ENCODE measurements around the gene PEX16.
A peak's percentile ranks its signal among the peaks of the same experiment; 100 is the strongest.

PEX16 gene

DNA sequence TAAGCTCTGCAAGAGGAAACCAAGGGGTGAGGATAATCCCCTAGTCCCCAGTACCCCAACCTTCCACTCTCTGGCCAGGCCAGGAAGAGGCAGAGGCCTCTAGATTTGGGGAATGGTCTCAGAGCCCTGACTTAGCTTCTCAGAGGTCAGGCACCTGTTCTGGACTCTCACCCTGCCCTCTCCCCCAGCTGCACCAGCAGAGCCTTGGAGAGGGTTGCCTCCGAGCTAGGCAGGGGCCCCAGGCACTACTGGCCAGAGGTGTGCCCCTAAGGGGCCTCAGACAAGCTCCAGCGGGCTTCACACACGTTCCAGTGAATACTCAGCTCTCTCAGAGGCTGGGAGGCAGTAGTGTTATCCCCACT, 18.6 kb downstream of the PEX16 start:
- no peak for DNase-seq (ENCODE audit: low read depth in 2 of 2)

DNA sequence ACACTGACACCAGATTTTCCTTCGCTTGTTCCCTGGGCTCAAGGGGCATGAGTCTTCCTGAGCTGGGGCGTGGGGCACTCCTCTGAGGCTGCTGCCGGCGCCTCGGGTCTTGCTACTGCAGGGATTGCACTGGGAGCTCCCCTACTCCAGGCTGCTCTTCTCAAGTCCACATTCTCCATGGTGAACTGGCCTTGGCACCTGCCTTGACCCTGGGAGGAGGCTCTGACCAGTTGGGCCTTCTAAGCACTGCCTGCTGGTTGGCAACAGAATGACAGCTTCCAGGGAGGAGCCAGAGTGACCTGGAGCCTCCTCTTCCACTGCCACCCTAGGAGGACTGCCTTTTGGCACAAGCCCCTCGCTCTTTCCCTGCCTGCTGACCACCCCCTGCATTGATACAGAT, 20.1 kb downstream of the PEX16 start:
- DNase-seq (ENCODE audit: low read depth in 2 of 2): no peak

DNA sequence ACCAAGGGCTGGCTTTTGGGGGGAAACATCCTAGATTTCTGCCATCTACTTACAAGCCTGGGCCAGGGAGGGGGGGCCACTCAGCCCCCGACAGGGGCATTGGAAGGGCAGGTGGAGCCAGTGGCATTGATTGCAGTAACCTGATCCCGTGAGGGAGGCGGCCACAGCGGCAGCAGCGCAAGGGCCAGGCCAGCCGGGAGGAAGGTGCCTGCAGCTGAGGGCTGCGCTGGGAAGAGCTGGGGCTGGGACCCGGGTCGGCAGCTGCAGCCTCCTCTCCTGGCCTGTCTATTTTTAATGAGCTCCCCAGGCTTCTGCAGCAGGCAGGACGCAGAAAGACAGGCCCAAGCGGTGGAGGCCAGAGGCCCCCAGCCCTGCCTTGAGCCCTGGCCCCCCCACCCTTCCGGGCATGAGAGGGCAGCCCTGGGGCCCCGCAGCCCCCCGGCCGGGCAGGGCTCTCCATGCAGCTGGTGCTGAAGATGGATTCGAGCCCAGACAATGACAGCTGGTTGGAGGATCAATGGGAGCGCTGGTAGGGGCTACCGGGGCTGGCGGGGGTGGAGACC, 21.2 kb downstream of the PEX16 start:
- DNase-seq (ENCODE audit: low read depth in 2 of 2): no peak

- no peak for DNase-seq (ENCODE audit: low read depth in 2 of 2)
These were observed 22.0 kb downstream of the PEX16 start for GRCh38 chr11:45895553-45896259.

DNA sequence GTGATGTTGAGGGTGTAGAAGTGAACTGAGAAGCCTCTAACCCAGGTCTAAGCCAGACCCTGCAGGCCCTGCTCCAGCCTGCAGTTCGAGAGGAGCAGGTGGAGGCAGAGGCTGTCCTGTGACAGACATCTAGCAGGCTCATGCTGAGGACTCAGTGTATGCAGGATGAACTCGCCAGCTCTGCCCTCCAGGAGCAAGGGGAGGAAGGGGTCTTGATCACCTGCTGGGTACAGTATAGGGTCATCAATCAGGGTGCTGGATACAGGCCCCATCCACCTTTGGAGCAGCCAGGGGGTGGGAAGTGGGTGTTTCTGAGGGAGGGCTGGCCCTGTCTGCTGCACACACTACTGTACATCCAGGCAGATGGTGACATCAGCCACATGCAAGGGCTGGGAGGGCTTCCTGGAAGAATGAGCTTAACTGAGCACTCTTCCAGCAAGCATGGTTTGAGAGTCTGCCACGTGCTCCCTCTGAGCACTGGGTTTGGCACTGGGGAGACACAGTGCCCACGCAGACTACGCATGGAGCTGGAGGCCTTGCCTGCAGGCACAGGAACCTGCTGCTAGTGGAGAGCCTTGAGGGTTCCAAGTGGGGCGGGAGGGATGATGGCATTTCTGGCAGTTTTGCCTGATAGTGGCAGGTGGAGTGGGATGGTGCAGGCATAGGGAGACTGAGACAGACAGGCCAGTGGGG, 23.0 kb downstream of the PEX16 start:
- DNase-seq (ENCODE audit: low read depth in 2 of 2): no peak

DNA sequence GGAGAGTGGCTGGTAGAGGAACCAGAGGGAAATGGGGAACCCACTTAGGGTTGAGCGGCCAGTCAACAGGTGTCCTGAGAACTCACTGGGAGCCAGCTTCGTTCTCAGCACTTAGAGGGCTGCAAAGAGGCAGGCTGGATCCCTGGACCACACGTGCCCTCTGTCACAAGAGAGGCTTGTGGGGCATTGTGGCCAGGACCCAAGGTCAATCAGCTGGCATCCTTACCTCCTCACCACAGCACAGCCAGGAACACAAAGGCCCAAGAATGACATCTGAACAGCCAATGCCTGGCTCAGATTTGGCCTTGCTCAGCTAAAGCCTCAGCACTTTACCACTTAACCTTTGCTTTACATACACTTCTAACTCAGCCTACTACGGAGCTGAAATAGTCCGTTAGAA, 24.8 kb downstream of the PEX16 start:
- no peak for DNase-seq (ENCODE audit: low read depth in 2 of 2)

- DNase-seq (ENCODE audit: low read depth in 2 of 2): no peak
These were observed 26.7 kb downstream of the PEX16 start for GRCh38 chr11:45890886-45891550.

GRCh38 chr11:45889966-45890365, 27.7 kb downstream of the PEX16 start:
- no peak for DNase-seq (ENCODE audit: low read depth in 2 of 2)

DNA sequence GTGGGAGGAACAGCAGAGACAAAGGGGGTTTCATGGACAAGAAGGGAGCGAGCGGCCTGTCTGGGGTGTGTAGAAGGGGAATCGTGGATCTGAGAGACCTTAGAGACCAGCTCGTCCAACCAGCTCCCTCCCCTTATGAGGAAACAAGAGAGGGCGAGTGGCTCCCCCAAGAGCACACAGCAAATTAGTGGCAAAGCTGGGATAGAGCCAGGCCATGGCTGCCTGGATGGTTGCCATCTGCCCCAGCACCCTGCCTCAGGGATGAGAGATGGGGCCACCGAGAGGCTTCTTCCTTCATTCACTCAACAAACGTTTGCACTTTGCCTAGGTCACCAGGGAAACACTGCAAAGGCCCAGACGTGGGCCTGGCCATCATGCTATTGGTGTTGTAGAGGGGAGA, 28.1 kb downstream of the PEX16 start:
- no peak for DNase-seq (ENCODE audit: low read depth in 2 of 2)

- DNase-seq (ENCODE audit: low read depth in 2 of 2): no peak
These were observed 30.1 kb downstream of the PEX16 start for GRCh38 chr11:45887587-45887986.

DNA sequence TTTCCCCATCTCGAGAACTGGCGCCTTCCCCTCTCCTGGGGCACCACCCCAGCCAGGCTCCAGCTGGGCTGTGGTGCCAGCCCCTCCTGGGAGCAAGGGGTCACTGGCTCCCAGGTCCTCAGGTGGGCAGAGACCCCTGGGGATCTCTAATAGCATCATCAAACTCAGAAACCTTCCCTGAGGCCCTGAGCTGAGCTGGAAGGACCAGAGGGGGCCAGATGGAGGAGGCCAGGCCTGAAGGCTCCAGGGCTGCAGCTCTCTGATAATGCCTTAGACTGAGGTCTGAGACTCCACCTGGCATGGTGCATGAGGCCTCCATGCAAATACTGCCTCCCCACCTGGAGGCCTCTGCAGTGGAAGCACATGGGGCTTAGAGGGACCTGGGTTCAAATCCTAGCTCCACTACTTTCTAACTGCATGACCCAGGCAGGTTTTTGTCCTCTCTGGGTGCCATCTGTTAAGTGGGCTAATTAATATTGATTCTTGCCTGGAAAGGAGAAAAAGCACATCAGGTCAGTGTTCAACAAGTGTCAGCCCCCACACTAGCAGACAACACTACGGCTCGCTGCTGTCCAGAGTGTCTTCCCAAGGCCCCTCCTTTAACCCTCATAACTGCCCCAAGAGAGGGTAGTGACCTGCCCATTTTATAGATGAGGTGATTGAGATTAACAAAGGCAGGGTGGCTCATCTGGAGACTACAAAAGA, 30.7 kb downstream of the PEX16 start:
- DNase-seq (ENCODE audit: low read depth in 2 of 2): no peak

DNA sequence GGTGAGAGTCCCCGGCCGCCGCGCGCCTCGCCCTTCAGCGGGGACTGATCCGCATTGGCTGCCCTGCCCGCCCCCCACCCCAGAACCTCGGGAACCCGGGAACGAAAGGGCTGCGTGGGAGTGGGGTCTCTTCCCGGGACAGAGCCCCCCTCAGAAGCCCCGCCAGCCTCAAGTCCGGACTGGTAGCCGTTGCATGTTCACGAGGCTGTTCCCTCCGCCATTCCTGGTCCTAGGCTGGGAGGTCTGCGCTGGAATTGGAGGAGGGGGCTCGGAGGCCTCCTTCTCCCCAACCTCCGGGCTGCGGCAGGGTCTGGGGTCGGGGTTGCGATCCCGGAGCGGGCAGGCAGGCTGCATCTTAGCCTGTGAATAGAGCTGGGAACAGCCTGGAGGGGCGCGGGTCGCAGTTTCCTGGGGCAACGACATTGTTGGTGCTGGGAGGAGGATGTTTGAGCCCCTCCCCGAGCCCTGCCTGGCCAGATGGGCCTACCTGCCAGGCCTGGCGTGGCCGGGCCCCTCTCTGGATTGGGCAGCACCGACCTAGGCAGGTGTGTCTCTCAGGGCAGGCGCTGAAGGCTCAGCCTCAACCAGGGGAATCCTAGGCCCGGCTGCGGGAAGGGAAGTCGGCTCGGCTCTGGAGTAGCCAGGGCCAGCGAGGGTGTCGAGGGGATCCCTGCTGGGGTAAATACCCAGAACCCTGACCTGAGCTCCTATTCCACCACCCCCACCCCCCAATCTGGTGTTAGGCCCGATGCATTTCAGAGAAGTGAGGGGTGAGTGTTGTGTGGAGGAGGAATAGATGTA, 31.6 kb downstream of the PEX16 start:
- DNase-seq (ENCODE audit: low read depth in 2 of 2): no peak

GRCh38 chr11:45885274-45885920, 32.3 kb downstream of the PEX16 start, which contains the start of gene MAPK8IP1:
TSS of gene MAPK8IP1 (plus strand) at chr11:45885651. CDS start at chr11:45885821, 170 bp downstream.
- peak; percentile 39 to 50 for DNase-seq (ENCODE audit: low read depth in 2 of 2)

DNA sequence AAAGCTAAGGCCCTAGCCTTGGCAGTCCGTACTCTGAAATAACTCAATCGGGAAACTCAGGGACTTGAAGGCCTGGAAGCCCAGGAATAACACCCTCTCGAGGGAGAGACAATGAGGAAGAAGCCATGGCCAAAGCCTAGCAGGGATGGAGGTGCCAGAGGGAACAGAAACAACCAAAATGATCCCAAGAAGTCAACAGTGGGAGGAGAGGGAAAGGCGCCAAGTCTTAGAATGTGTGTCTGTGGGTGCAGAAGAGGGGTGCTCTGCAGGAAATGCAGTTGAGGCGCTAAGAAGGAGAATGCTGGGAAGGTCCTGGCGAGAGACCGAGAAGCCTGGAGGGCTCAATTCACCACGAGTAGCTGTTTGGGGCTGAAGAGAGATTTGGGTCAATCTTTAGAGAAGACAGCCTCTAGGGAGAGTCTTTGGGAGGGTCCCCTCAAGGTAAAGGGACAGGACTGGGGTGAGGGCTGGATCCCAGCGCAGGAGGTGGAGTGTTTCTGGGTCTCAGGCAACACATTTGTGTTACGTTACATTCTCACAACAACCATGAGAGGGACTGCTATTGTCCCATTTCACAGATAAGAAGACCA, 33.0 kb downstream of the PEX16 start:
- DNase-seq (ENCODE audit: low read depth in 2 of 2): no peak

DNA sequence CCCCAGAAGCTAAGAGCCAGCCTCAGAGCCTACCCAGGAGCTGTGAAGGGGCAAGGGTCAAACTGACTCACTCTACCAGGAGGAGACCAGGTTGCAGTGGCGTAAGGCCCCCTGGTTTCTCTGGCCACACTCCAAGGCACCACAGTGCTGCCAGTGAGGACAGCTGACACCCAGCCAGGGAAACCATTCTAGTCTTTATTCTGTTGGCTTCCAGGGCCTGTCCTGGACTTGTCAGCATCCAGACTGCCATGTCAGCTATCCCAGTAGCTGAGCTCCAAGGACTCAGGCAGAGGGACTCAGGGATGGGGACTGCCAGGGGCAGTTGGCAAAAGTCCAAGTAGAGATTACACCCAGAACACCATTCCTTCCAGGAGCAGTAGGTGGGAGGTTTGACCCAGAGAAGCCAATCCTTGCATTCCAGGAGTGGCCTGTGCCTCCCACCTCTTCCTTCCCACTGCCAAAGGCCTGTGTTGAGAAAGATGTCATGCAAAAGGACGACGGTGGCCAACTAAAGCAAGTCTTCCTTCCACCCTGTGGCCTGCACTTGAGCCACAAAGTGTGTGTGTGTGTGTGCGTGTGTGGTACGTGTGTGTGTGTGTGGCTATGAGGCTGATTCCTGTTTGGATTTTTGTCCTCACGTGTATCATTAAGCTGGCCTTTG, 35.8 kb downstream of the PEX16 start:
- no peak for DNase-seq (ENCODE audit: low read depth in 2 of 2)

- DNase-seq (ENCODE audit: low read depth in 2 of 2): no peak
These were observed 36.7 kb downstream of the PEX16 start for GRCh38 chr11:45880772-45881570.

DNA sequence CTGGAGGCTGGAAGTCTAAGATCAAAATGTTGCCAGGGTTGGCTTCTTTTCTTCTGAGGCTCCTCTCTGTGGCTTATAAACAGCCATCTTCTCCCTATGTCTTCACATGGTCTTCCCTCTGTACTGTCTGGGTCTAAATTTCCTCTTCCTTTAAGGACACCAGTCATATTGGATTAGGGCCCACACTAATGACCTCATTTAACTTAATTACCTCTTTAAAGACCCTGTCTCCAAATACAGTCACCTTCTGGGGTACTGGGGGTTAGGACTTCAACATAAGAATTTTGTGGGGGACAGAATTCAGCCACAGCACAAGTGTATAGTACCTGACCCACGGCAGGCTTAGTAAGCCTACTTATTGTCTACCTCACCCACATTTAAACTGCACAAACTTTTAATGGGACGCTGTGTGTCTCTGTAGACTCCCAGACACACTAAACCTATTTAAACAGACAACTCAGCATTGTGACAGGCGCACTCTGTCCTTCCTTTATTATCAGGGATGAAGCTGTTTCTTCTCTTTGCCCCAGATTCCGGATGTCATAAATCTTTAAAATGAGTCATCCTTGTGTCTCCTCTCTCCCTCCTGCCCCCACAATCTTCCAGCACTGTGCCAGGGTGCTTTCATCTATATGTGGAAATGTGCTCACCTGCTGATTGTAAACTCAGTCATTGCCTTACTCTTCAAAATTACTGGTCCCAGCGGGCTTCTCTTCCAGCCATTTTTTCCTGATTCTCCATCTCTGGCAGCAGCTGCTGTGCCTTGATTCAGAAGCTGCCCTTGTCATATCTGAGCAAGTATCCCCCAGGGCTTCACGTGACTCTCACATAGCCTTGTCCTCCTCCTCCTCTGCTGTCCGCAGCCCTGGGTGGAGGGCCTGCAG, 37.6 kb downstream of the PEX16 start:
- no peak for DNase-seq (ENCODE audit: low read depth in 2 of 2)

DNA sequence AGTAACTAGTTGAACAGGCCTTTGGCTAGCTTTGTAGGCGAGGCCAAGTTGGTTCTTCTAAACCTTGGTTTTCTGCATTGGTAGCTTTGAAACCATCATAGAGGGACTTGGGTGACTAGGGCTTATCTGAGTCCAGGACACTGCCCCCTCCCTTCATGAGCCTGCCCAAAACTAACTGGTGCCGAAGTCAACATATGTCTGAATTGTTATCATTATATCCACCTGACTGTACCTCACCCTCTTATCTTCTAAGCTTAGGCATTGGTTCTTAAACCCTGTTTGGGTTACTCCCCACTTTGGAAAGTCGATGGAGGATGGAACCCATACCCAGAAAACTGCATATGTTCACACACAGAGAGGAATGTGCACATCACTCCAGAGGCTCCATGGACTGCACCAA, 39.8 kb downstream of the PEX16 start:
- no peak for DNase-seq (ENCODE audit: low read depth in 2 of 2)

Measured in stimulated activated CD4-positive, alpha-beta T cell treated with anti-CD3 and anti-CD28 coated beads, Interleukin-4, amount 100 ng/mL, for 48 hours (primary cell).